Glutamatergic neuron (in vitro differentiated cells): ENCODE measurements around the gene CAMKMT. TPM values are rescaled to one million over a fixed set of nuclear protein-coding genes. Genes with fewer than 3 reads are reported as not detected.

Source experiments
- DNase-seq: peaks from one replicate; pipeline ENCODE4 v3.0.0; 2022
- H3K27ac Mint-ChIP-seq: one replicate; pipeline ENCODE4 v1.8.0; 2020; ENCODE audit warnings: mild to moderate bottlenecking, mixed read lengths, inconsistent platforms; ENCODE audit not compliant: unreplicated experiment
- H3K27me3 Mint-ChIP-seq: one replicate; pipeline ENCODE4 v1.8.0; 2020; ENCODE audit warnings: mild to moderate bottlenecking, moderate library complexity, mixed read lengths, inconsistent platforms; ENCODE audit not compliant: unreplicated experiment
- H3K36me3 Mint-ChIP-seq: one replicate; pipeline ENCODE4 v1.8.0; 2020; ENCODE audit warnings: mild to moderate bottlenecking, mixed read lengths, inconsistent platforms; ENCODE audit not compliant: unreplicated experiment
- H3K4me1 Mint-ChIP-seq: one replicate; pipeline ENCODE4 v1.8.0; 2020; ENCODE audit warnings: mild to moderate bottlenecking, low read depth, mixed read lengths, inconsistent platforms; ENCODE audit not compliant: unreplicated experiment
- H3K4me3 Mint-ChIP-seq: one replicate; pipeline ENCODE4 v1.8.0; 2020; ENCODE audit warnings: mild to moderate bottlenecking, mixed read lengths, inconsistent platforms; ENCODE audit not compliant: unreplicated experiment
- H3K9me3 Mint-ChIP-seq: one replicate; pipeline ENCODE4 v1.8.0; 2020; ENCODE audit warnings: mild to moderate bottlenecking, moderate library complexity, mixed read lengths, inconsistent platforms; ENCODE audit not compliant: unreplicated experiment
- CTCF ChIP-seq: fragments of 200-600 bp; sonication (generic); IDR thresholded peaks from one replicate; pipeline ENCODE4 v1.5.0; 2021; ENCODE audit not compliant: partially characterized antibody, unreplicated experiment
- total RNA-seq: library from RNA; stranded (reverse); fragmentation: NEBNext Ultra II Directional; extraction: Animal tissue kit (Norgen Biotek cat#: 25700); gene quantifications from one replicate; pipeline ENCODE4 v1.2.1, GENCODE V29; 2021; ENCODE audit not compliant: unreplicated experiment

CAMKMT gene
- total RNA-seq, 1 donor from 2014 or later, result 9.6 TPM

GRCh38 chr2:44324971-44325426 is 36.7 kb upstream of the CAMKMT start:
- TF ChIP-seq CTCF, result no peak
- Mint-ChIP-seq H3K27ac (no peak overlapping the region), H3K36me3 (no peaks in the 10 kb centered on the region), H3K4me1 (no peaks in the 10 kb centered on the region), H3K27me3 (no peaks in the 10 kb centered on the region), H3K4me3 (no peak overlapping the region), H3K9me3 (no peaks in the 10 kb centered on the region)
- no peak for DNase-seq

GRCh38 chr2:44325897-44326296 is 35.9 kb upstream of the CAMKMT start:
- Mint-ChIP-seq H3K9me3 (no peaks in the 10 kb centered on the region), H3K27me3 (no peaks in the 10 kb centered on the region), H3K4me1 (no peaks in the 10 kb centered on the region), H3K36me3 (no peaks in the 10 kb centered on the region), H3K4me3 (no peak overlapping the region), H3K27ac (no peak overlapping the region)
- no peak for DNase-seq
- TF ChIP-seq CTCF, result no peak

GRCh38 chr2:44326548-44327264 is 35.0 kb upstream of the CAMKMT start:
- Mint-ChIP-seq H3K4me3 (no peak overlapping the region), H3K4me1 (no peaks in the 10 kb centered on the region), H3K9me3 (no peaks in the 10 kb centered on the region), H3K27ac (no peak overlapping the region), H3K27me3 (no peaks in the 10 kb centered on the region), H3K36me3 (peaks cover 4% of the 10 kb centered on the region)
- no peak for DNase-seq
- TF ChIP-seq CTCF, result no peak

- DNase-seq, result no peak
- no peak for TF ChIP-seq CTCF
- H3K4me3 Mint-ChIP-seq, result no peak overlapping the region
- no peaks in the 10 kb centered on the region for H3K9me3 Mint-ChIP-seq
- H3K27ac Mint-ChIP-seq, result no peak overlapping the region
- H3K27me3 Mint-ChIP-seq, result no peaks in the 10 kb centered on the region
- H3K4me1 Mint-ChIP-seq, result no peaks in the 10 kb centered on the region
- peaks cover 4% of the 10 kb centered on the region for H3K36me3 Mint-ChIP-seq
Observed at GRCh38 chr2:44328750-44329149, 33.0 kb upstream of the CAMKMT start.

GRCh38 chr2:44329343-44329742 is 32.4 kb upstream of the CAMKMT start:
- no peak for DNase-seq

More at GRCh38 chr2:44329343-44329742, 32.4 kb upstream of the CAMKMT start:
- H3K27ac Mint-ChIP-seq, result no peak overlapping the region
- H3K4me3 Mint-ChIP-seq, result no peak overlapping the region
- H3K4me1 Mint-ChIP-seq, result no peaks in the 10 kb centered on the region
- TF ChIP-seq CTCF, result no peak
- peaks cover 4% of the 10 kb centered on the region for H3K36me3 Mint-ChIP-seq
- no peaks in the 10 kb centered on the region for H3K27me3 Mint-ChIP-seq
- no peaks in the 10 kb centered on the region for H3K9me3 Mint-ChIP-seq
